ENCODE results near the gene RHBG.
"Not testable (repeated sequence)": the region's sequence is repeated elsewhere in the genome, so short reads cannot be mapped to it uniquely, and the experiment has no call there.

Gene RHBG

DNA sequence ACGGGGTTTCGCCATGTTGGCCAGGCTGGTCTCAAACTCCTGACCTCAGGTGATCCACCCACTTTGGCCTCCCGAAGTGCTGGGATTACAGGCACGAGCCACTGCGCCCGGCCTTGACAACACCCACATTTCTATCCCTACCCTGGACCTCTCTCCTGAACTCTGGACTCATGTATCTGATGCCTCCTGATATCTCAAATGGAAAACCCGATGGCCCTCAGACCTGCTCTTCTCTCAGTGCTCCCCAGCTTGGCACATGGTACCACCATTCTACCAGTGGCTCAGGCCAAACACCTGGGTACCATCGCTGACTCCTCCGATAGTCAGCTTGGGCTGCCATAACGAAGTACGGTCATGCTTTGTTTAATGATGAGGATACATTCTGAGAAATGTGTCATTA, 8.5 kb upstream of the RHBG start:
- DNase-seq: no peak

DNA sequence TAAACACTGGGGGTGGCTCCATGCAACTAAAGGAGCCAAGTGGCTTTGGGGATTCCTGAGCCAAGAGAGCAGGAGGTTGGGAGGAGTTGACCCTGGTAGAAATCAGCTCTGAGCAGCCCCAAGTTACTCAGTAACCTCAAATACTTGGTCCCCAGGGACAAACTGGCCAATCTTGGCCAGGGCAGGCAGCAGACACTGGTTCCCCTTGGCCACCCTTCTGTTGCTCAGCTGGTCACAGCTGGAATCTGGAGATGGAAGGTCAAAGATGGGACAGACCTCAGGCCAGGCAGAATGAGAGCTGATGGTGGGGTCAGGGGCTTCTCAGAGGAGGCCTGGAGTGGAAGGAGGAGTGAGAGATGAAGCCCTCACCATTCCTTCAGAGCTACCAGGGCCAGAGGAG, 3.3 kb upstream of the RHBG start:
- DNase-seq: no peak

DNA sequence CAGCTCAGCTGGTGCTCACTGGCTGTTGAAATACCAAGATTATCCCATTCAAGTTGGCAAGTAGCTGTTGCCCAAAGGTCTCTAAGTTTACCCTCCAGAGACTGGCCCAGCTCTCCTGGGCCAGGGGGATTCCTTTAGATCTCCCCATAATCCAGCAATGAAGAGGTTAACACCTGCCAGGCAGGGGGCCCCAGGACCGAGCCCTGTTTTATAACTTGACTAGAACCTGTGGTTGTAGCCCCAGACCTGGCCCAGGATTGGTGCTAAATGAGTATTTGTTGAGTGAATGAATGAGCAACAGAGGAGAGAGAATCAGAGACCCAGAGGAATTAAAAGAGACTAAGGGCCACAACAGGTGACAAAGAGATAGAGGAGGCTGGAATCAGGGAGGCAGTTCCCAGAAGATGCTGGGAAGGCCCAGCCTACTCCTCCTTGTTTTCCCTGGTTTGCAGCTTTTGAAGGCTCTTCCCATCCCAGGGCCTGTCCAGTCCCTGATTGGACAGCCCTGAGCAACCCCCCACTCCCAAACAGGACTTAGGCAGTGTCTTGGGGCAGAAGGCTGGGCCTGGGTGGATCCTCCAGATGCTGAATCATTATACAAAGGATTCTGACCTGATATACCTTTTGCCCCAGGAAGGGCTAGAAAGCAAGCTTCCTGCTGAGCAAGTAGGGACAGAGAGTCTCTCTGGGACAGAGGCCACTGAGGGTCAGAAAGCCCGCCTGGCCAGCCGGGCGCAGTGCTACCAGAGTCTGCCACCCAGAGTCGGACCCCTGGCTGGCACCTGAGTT, 2.4 kb upstream of the RHBG start:
- no peak for DNase-seq

DNA sequence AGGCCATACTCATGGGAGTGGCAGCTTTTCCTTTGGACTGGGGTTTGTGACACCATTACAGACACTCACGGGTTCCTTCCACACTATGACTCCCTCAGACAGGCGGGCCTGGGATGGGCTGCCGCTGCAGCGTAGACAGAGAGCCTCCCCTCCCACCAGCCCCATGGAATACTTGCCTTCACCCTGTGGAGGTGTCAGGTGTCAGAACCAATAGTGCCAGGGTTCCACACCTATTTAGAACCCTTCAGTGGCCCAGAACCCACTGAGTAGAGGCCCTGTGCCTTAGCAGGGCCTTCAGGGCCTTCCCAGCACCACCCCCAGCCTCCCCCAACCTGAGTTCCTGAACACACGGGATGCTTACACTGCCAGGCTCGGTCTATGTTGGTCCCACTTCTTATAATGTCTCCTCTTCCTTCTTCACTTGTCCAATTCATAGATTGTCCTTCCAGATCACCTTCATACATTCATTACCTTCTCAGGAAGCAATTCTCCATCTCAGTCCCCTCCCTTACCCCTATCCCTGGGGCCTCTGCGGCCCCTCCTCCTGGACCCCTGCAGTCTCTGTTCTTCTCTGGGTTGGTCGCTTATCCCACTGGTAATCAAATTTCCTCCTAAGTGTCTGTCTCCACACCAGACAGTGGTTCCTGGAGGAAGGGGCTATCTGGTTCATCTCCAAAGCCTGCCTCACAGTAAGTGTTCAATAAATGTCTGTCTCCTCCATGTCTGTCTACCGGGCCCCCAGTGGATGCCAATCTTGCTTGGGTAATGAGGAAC, 1.4 kb upstream of the RHBG start:
- no peak for DNase-seq

DNA sequence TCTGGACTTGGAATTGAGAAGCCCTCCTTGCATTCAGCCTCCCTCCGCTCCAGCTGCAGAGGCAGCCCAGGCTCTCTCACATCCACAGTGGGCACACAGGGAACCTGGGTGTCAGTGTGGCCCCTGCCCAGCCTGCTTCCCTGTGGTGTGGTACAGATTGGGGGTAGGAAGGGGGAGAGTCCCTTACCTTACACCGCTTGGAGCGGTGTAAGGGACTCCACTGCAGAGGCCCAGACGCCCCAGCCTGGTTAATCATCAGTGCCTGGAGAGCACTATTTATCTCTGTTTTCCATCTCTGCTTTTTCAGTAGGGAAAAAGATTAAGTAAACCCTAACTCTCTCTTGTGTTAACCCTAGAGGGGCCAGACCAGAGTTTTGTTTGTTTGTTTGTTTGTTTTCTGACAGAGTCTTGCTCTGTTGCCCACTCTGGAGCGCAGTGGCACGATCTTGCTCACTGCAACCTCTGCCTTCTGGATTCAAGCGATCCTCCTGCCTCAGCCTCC, 803 bp upstream of the RHBG start:
- DNase-seq: no peak

DNA sequence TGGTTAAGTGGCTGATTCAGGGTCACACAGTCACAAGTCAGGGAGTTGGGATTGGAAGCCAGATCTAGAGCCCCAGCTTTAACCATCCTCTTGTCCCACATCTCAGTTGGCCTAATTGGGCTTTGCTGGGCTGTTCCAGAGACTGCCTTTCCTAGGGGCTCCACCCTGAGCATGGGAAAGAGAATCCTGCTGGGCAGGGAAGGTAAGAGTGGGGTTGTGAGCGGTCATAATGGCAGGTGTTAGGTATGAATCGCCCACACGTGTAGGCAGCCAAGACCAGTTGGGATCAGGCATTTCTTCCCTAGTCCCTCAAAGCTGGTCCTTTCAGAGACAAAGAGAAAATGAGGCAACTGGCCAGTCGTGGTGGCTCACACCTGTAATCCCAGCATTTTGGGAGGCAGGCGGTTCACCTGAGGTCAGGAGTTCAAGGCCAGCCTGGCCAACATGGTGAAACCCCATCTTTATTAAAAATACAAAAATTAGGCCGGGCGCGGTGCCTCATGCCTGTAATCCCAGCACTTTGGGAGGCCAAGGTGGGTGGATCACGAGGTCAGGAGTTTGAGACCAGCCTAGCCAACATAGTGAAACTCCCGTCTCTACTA, 775 bp downstream of the RHBG start:
- DNase-seq: not testable (repeated sequence)

DNA sequence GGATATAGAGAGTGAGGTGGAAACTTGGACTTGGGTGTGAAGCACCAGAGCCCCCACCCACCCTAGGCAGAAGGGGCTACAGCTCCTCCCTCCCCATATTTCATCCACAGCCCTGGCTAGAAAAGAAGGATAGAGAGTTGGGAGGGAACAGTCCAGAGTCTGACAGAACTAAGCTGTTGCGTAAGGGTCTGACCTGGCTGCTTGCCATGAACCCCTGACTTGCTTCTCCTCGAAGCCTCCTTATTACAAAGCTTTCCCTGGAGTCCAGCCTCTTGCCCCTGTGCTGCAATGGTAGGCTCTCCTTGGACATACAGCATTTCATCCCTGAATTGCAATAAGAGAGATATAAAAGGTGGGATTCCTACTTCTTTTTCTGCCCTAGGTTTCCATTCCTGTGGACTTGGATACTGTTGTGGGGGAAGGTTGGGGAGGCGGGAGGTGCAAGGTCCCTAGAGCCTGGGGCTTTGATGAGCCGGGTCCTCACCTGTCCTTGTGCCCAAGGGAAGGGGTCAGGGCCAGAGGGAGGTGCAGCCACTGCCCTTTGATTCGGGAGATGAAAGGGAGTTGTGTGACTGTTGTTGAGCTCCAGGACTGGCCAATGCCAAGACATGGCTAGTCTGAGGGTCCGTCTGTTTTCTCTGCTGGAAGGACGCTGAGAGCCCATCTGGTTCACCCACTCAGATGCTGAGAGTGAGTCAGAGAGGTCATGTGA, 2.7 kb downstream of the RHBG start:
- DNase-seq: no peak

DNA sequence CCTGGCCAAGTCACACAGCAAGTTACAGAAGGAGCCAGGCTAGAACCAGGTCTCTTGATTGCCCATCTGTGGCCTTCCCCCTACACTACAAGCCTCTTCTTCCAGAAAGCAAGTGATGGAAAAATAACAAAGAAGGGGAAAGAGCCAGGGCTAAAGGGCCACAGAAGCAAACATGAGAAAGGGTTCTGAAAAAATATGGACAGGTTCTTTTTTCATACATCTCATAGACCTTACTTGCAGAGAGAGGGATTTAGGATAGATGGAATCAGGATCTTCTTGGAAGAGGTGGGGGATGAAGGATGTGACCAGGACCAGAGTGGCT, 3.2 kb downstream of the RHBG start:
- DNase-seq: no peak

DNA sequence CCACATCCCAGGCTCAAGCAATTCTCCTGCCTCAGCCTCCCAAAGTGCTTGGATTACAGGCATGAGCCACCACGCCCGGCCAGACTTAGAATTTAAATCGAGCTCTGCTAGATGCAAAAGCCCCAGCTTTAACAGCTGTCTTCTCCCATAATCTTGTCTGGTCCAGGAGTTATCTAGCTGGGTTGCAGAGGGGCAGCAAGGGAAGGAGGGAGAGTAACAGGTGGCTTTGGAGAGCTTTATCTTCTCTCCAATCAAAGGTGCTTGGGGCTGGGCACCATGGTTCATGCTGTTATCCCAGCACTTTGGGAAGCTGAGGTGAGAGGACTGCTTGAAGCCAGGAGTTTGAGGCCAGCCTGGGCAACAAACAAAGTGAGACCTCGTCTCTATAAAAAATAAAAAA, 3.9 kb downstream of the RHBG start:
- no peak for DNase-seq

DNA sequence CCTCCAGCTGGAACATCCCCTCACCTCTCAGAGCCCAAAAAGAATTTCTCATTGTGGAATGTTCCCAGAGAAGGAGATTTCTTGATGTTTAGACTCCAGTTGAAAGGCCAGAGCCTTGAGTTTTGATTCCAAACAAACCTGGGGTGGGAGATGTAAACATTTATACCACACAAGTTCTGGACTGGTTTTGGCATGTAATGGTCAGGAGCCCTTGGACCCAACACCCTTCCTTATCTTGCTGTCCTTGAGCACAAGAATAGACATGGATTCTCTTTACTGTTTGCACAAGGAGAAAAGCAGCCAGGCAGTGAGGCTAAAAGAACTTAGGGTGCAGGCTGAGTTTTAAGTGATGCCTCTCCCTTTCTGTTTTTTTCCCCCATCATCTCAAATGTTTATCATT, 4.5 kb downstream of the RHBG start:
- DNase-seq: no peak

DNA sequence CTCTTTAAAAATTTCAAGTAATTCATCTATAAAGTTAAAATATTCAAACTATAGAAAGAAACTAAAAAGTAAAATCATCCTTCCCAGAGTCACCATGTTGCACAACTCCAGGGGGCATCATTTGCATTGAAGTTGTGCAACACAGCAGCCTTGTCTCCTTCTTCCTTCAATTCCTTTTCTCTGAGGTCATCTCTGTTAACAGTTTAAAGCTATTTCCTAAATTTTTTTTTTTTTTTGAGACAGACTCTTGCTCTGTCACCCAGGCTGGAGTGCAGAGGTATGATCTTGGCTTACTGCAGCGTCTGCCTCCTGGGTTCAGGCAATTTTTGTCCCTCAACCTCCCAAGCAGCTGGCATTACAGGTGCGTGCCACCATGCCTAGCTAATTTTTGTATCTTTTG, 7.1 kb downstream of the RHBG start:
- no peak for DNase-seq

DNA sequence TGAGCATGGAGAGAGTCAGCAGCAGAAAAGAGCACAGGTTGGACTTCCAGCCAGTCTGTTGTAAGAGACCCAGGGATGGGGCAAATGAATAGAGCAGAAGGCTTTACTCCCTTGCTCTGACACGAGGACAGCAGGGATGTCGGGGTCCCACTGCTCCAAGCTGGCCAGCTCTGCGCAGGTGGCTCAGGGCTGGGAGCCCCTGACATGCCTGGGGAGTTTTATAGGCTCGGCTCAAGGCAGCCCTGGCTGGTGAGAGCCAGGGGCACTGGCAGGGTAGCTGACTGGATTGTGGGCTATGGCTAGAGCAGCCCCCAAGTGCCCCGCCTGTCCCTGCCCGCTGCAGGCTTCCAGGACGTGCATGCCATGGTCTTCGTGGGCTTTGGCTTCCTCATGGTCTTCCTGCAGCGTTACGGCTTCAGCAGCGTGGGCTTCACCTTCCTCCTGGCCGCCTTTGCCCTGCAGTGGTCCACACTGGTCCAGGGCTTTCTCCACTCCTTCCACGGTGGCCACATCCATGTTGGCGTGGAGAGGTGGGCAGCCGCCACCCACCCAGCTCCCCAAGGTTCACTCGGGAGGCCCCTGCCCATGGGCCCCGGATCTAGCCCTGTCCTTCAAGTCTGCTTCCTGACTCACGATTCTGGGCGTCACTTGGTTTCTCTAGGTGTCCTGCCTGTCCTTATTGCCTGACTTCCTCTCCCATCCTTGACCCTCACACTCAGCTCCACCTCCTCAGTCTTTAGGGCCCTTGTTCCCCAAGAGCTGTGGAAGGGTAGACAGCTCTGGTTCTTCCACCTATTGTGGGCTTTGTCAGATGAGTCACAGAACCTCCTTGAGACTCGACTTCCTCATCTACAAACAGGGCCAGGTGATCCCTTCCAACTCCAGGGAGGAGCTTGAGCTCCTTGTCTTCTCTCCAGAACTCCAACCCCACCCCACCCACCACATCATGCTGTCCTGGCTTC, 8.2 kb downstream of the RHBG start:
- DNase-seq: no peak

DNA sequence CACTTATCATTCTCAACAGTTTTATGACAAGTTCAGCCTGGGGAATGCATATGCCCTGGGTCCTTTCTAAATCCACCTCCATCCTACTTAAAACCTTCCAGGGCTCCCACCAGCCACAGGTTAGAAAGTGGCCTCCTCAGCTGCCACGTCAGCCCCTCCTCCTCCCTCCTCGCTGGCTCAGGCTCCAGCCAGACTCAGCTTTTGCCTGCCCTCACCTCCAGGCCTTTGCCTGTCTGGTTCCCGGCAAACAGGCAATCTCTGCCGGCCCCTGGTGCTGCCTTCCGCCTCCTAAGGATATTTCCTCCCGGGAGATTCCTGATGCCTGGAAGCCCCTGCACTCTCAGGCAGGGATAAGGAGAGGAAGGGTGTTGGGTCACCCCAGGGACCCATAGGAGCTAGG, 9.5 kb downstream of the RHBG start:
- DNase-seq: no peak

DNA sequence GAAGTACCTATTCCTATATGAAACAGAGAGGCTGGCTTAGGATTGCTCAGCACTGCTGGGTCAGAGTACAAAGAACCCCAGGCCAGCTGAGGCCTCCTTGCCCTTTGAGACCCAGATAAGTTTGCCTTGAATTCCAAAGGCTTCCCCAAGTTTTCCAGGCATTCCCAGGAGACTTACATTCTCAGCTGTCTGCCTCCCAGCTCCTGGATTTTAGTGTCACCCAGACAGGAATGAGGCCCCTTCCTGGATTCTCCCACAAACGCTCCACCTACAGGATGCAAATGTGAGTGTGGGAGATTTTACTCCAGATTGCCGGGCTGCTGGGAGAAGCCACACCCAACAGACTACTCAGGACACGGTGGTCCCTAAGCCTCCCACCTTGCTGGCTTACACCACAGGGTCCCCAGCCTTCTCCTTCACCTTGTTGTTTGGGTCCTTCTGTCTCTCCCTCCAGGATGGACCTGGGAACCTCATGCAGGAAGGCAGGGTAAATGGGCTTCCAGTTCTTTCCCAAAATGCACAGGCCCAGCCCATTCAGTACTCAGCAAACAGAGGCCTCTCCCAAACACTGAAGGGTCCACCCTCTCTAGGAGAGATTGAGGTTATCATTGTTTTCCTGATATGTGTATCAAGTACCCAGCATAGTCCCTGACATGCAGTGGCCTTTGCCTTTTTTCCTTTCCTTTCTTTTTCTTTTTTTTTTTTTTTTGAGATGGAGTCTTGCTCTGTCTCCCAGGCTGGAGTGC, 10.6 kb downstream of the RHBG start:
- no peak for DNase-seq

DNA sequence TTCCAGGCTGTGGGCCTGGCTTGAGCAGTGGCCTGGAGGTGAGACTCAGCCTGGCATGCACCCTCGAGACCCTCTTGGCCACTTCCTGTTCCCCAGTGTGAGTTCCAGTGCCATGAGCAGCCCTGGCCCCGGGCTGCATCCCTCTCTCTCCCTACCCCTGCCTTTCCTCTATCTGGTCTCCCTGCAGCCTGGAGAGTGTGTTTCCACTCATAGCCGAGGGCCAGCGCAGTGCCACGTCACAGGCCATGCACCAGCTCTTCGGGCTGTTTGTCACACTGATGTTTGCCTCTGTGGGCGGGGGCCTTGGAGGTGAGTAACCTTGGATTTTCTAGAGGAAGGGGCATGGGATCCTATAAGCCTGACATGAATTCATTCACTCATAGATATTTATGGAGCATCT, 13.6 kb downstream of the RHBG start:
- DNase-seq: no peak

DNA sequence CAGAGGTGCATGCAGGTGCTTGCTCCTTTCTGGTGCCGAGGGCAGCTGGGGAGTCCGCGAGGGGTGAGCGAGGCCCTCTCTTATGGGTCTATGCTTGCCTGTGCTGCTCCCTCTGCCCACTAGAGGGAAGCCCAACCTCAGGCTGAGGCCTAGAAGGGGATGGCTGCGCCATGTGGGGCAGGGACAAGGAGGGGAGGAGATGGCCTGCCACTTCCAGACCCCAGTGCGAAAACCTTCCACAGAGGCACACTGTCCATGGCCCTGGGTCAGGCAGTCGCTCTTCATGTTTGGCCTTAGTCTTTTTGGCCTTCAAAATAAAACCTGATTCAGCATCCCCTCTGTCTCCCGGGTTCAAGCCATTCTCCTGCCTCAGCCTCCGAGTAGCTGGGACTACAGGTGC, 14.0 kb downstream of the RHBG start:
- DNase-seq: peak; percentile 64

DNA sequence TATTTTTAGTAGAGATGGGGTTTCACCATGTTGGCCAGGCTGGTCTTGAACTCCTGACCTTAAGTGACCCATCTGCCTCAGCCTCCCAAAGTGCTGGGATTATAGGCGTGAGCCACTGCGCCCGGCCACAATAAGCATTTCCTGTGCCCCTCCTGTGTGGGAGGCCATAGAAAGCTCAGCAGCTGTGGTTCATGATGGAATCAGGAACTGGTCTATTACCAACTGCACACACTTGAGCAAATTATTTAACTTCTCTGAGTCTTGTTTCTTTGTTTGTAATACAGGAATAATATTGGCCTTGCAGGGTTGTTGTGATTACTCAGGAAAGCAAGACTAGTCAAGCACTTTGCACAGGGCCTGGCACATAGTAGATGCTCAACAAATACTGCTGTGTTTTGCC, 15.0 kb downstream of the RHBG start:
- DNase-seq: no peak

DNA sequence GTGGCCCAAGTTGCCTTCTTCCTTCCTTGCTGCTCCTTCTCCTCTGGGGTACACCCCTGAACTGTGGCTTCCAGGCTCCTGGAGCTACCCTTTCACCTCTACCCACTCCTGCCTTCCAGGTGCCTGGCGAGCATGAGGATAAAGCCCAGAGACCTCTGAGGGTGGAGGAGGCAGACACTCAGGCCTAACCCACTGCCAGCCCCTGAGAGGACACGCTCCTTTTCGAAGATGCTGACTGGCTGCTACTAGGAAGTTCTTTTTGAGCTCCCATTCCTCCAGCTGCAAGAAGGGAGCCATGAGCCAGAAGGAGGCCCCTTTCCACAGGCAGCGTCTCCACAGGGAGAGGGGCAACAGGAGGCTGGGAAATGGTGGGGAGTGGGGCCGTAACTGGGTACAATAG, 15.6 kb downstream of the RHBG start:
- DNase-seq: no peak

DNA sequence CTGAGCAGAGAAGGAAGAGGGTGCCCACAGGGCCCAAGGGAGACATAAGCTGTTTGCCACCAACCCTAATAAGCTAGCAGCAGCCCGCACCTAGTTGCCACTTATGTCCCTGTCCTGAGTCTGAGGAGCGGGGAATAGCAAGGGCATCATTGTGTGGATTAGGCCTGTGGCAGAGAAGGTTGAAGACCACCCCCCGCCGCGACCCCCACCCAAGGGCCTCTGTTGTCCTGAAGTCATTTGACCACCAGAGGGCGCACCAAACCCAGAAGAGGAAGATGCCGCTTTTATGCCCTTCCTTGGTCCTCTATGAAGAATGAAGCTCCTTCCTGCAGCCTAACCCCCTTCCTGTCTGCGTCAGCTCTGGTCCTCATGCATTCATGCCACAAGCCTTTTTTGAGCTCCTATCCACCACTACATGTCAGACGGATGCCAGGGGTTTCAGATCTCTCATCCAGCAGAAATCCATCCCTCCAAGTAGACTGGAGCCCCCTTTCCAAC, 16.6 kb downstream of the RHBG start:
- DNase-seq: peak; percentile 74

DNA sequence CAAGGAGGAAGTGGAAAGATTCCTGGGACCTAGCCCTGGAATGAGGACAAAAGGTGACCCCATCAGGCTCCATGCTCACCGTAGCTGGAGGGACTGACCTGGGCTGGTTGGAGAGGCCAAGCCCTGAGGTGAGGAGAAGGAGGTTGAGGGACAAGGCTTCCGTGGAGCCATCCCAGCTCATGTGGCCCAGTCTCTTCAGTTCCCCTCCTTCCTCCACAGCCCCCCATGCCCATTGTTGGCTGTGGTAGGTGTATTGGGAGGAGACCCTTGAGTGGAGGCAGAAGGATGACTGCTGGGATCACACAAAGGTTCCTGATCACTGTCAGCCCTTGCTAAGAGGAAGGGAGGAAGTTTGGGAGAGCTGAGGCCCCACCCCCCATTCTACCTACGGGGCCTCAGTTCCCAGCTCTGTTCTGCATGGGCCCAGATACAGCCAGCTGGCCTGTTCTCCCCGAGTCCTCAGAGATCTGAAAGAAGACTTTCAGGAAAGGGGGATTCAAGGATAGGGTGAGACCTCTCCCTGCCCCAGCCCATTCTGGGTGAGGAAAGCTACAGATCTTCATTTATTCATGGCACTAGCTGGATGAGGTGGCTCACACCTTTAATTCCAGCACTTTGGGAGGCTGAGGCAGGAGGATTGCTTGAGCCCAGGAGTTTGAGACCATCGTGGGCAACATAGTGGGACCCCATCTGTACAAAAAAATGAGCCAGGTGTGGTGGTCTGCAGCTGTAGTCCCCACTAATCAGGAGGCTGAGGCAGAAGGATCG, 17.3 kb downstream of the RHBG start:
- DNase-seq: no peak
